Measurements from ENCODE around the gene PTGFRN.
A peak's percentile ranks its signal among the peaks of the same experiment; 100 is the strongest.

PTGFRN gene

GRCh38 chr1:116947092-116947860, 37.6 kb downstream of the PTGFRN start:
- no peak overlapping the region for H2AK5ac ChIP-seq (ENCODE audit: low read depth, low read length)
- no peaks in the 10 kb centered on the region for H3K79me1 ChIP-seq (ENCODE audit: low read depth, low read length)
- no peak overlapping the region for H3K4ac ChIP-seq (ENCODE audit: low read length)
- peaks cover 18% of the 10 kb centered on the region in 2 donors for H3K4me1 ChIP-seq (ENCODE audit: control insufficient read depth in 2 of 2, insufficient read depth in 1 of 2, low read depth in 1 of 2, low read length in 2 of 2)
- peaks cover 8 to 94% of the 10 kb centered on the region in 2 donors for H3K36me3 ChIP-seq (replicated peaks in 1 of 2; ENCODE audit: control insufficient read depth in 2 of 2, insufficient read depth in 2 of 2, low read length in 2 of 2)
- no peak overlapping the region for H3K4me3 ChIP-seq (ENCODE audit: low read length in 2 of 2)
- WGBS, 2 donors (ENCODE audit: extremely low coverage in 2 of 2, insufficient read length in 2 of 2, insufficient replicate concordance in 1 of 2): no CpG with 5 or more reads among the region's 5 CpGs
- H3K27ac ChIP-seq (replicated peaks; ENCODE audit: low read length): no peak overlapping the region
- H2BK5ac ChIP-seq (ENCODE audit: low read length): no peak overlapping the region
- no peak overlapping the region for H2BK120ac ChIP-seq (ENCODE audit: low read depth, low read length)
- no peaks in the 10 kb centered on the region for H3K9me3 ChIP-seq (replicated peaks in 1 of 2; ENCODE audit: control insufficient read depth in 2 of 2, insufficient read depth in 1 of 2, low read depth in 1 of 2, low read length in 2 of 2)
- no peak for DNase-seq (ENCODE audit: low spot score)
- no peak overlapping the region for H2BK12ac ChIP-seq (ENCODE audit: low read length)
- H2AFZ ChIP-seq (ENCODE audit: low read length): no peak overlapping the region
- no peak overlapping the region for H4K91ac ChIP-seq (ENCODE audit: low read depth, low read length, poor library complexity)
- no peak overlapping the region for H3K4me2 ChIP-seq (ENCODE audit: insufficient read depth, low read length, poor library complexity, severe bottlenecking)
- H3K18ac ChIP-seq (ENCODE audit: low read length): no peak overlapping the region
- H2BK15ac ChIP-seq (ENCODE audit: low read length): no peak overlapping the region
- no peaks in the 10 kb centered on the region for H3K27me3 ChIP-seq (ENCODE audit: control insufficient read depth in 3 of 3, insufficient read depth in 3 of 3, low read depth in 1 of 3, low read length in 3 of 3)
- no peak overlapping the region for H3K23ac ChIP-seq (ENCODE audit: low read depth, low read length, poor library complexity)
- no peak overlapping the region for H3K9ac ChIP-seq (ENCODE audit: low read depth, low read length, poor library complexity)
- H3K14ac ChIP-seq (ENCODE audit: low read length): no peak overlapping the region
- H4K8ac ChIP-seq (ENCODE audit: low read depth, low read length): no peak overlapping the region

DNA sequence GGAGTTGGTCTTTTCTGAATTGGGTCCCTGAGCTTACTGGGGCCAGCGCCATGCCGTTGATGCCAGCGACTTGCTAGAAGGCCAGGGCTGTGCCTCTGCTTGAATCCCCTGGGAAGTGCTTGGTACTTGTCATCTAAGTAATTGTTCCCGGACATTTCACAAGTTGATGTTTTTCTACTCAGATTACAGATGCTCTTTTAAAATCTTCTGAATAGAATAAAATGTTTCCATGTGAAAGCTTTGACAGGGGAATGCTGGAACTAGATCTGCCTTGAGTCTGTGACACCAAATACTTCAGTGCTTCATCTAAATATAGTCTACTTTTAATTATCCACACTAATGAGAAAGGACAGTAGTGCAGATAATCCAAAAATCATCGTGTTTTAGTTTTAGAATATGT, 38.3 kb downstream of the PTGFRN start:
- H2BK15ac ChIP-seq (ENCODE audit: low read length): no peak overlapping the region
- no peak for DNase-seq (ENCODE audit: low spot score)
- no peaks in the 10 kb centered on the region for H3K79me1 ChIP-seq (ENCODE audit: low read depth, low read length)
- no peaks in the 10 kb centered on the region for H3K9me3 ChIP-seq (replicated peaks in 1 of 2; ENCODE audit: control insufficient read depth in 2 of 2, insufficient read depth in 1 of 2, low read depth in 1 of 2, low read length in 2 of 2)
- H2AFZ ChIP-seq (ENCODE audit: low read length): no peak overlapping the region
- no peak overlapping the region for H3K14ac ChIP-seq (ENCODE audit: low read length)
- no peak overlapping the region for H4K8ac ChIP-seq (ENCODE audit: low read depth, low read length)
- H3K23ac ChIP-seq (ENCODE audit: low read depth, low read length, poor library complexity): no peak overlapping the region
- no peaks in the 10 kb centered on the region for H3K27me3 ChIP-seq (ENCODE audit: control insufficient read depth in 3 of 3, insufficient read depth in 3 of 3, low read depth in 1 of 3, low read length in 3 of 3)
- H2BK5ac ChIP-seq (ENCODE audit: low read length): no peak overlapping the region
- no peak overlapping the region for H3K4ac ChIP-seq (ENCODE audit: low read length)
- no peak overlapping the region for H3K18ac ChIP-seq (ENCODE audit: low read length)
- H3K4me3 ChIP-seq (ENCODE audit: low read length in 2 of 2): no peak overlapping the region
- whole genome bisulfite sequencing, 2 donors (ENCODE audit: extremely low coverage in 2 of 2, insufficient read length in 2 of 2, insufficient replicate concordance in 1 of 2): no CpG with 5 or more reads among the region's 5 CpGs
- no peak overlapping the region for H2BK12ac ChIP-seq (ENCODE audit: low read length)
- no peak overlapping the region for H3K27ac ChIP-seq (replicated peaks; ENCODE audit: low read length)
- H2AK5ac ChIP-seq (ENCODE audit: low read depth, low read length): no peak overlapping the region
- H3K4me1 ChIP-seq (ENCODE audit: control insufficient read depth in 2 of 2, insufficient read depth in 1 of 2, low read depth in 1 of 2, low read length in 2 of 2): peaks cover 18 to 20% of the 10 kb centered on the region in 2 donors
- no peak overlapping the region for H3K4me2 ChIP-seq (ENCODE audit: insufficient read depth, low read length, poor library complexity, severe bottlenecking)
- no peak overlapping the region for H3K9ac ChIP-seq (ENCODE audit: low read depth, low read length, poor library complexity)
- peaks cover 6 to 94% of the 10 kb centered on the region in 2 donors for H3K36me3 ChIP-seq (replicated peaks in 1 of 2; ENCODE audit: control insufficient read depth in 2 of 2, insufficient read depth in 2 of 2, low read length in 2 of 2)
- no peak overlapping the region for H2BK120ac ChIP-seq (ENCODE audit: low read depth, low read length)
- no peak overlapping the region for H4K91ac ChIP-seq (ENCODE audit: low read depth, low read length, poor library complexity)

GRCh38 chr1:116948642-116949041, 38.9 kb downstream of the PTGFRN start:
- no peak overlapping the region for H2BK5ac ChIP-seq (ENCODE audit: low read length)
- no peak overlapping the region for H3K27ac ChIP-seq (replicated peaks; ENCODE audit: low read length)
- no peaks in the 10 kb centered on the region for H3K9me3 ChIP-seq (replicated peaks in 1 of 2; ENCODE audit: control insufficient read depth in 2 of 2, insufficient read depth in 1 of 2, low read depth in 1 of 2, low read length in 2 of 2)
- H4K8ac ChIP-seq (ENCODE audit: low read depth, low read length): no peak overlapping the region
- no peak overlapping the region for H3K18ac ChIP-seq (ENCODE audit: low read length)
- no peak overlapping the region for H3K4me2 ChIP-seq (ENCODE audit: insufficient read depth, low read length, poor library complexity, severe bottlenecking)
- H3K14ac ChIP-seq (ENCODE audit: low read length): no peak overlapping the region
- no peak overlapping the region for H3K9ac ChIP-seq (ENCODE audit: low read depth, low read length, poor library complexity)
- H3K23ac ChIP-seq (ENCODE audit: low read depth, low read length, poor library complexity): no peak overlapping the region
- H2AK5ac ChIP-seq (ENCODE audit: low read depth, low read length): no peak overlapping the region
- peaks cover 18 to 24% of the 10 kb centered on the region in 2 donors for H3K4me1 ChIP-seq (ENCODE audit: control insufficient read depth in 2 of 2, insufficient read depth in 1 of 2, low read depth in 1 of 2, low read length in 2 of 2)
- no CpG with 5 or more reads among the region's 1 CpG for WGBS, 2 donors (ENCODE audit: extremely low coverage in 2 of 2, insufficient read length in 2 of 2, insufficient replicate concordance in 1 of 2)
- peaks cover 6 to 92% of the 10 kb centered on the region in 2 donors for H3K36me3 ChIP-seq (replicated peaks in 1 of 2; ENCODE audit: control insufficient read depth in 2 of 2, insufficient read depth in 2 of 2, low read length in 2 of 2)
- no peak overlapping the region for H2BK15ac ChIP-seq (ENCODE audit: low read length)
- no peak overlapping the region for H2BK120ac ChIP-seq (ENCODE audit: low read depth, low read length)
- no peak overlapping the region for H2AFZ ChIP-seq (ENCODE audit: low read length)
- H2BK12ac ChIP-seq (ENCODE audit: low read length): no peak overlapping the region
- H3K27me3 ChIP-seq (ENCODE audit: control insufficient read depth in 3 of 3, insufficient read depth in 3 of 3, low read depth in 1 of 3, low read length in 3 of 3): no peaks in the 10 kb centered on the region
- no peaks in the 10 kb centered on the region for H3K79me1 ChIP-seq (ENCODE audit: low read depth, low read length)
- no peak overlapping the region for H3K4ac ChIP-seq (ENCODE audit: low read length)
- no peak overlapping the region for H3K4me3 ChIP-seq (ENCODE audit: low read length in 2 of 2)
- no peak overlapping the region for H4K91ac ChIP-seq (ENCODE audit: low read depth, low read length, poor library complexity)
- DNase-seq (ENCODE audit: low spot score): no peak

DNA sequence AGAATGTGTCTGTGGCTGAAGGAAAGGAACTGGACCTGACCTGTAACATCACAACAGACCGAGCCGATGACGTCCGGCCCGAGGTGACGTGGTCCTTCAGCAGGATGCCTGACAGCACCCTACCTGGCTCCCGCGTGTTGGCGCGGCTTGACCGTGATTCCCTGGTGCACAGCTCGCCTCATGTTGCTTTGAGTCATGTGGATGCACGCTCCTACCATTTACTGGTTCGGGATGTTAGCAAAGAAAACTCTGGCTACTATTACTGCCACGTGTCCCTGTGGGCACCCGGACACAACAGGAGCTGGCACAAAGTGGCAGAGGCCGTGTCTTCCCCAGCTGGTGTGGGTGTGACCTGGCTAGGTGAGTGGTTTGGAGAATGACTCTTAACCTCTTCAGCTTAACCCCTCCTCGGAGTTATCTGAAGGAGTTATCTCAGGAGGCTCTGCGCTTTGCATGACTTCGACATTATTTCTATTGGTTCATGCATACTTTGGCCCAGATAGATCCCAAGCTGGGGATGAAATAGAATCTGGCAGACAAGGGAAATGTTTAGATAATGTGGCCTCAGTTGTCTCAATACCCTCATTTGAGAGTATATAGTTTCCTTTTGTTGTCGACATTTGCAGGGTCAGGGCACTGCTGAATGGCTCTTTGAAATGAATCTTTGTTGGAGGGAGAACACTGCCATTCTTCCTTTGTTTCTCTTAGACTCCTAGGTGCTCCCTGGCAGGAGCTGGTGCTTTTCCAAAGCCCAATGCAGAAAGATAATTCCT, 39.7 kb downstream of the PTGFRN start:
- H2AK5ac ChIP-seq (ENCODE audit: low read depth, low read length): no peak overlapping the region
- H2AFZ ChIP-seq (ENCODE audit: low read length): no peak overlapping the region
- no peak overlapping the region for H4K8ac ChIP-seq (ENCODE audit: low read depth, low read length)
- no peak overlapping the region for H3K4me2 ChIP-seq (ENCODE audit: insufficient read depth, low read length, poor library complexity, severe bottlenecking)
- DNase-seq (ENCODE audit: low spot score): no peak
- peak overlapping the region; percentile 9 for H3K18ac ChIP-seq (ENCODE audit: low read length)
- H3K23ac ChIP-seq (ENCODE audit: low read depth, low read length, poor library complexity): no peak overlapping the region
- no peak overlapping the region for H2BK120ac ChIP-seq (ENCODE audit: low read depth, low read length)
- peak overlapping the region; percentile 98 for H2BK12ac ChIP-seq (ENCODE audit: low read length)
- no peaks in the 10 kb centered on the region for H3K79me1 ChIP-seq (ENCODE audit: low read depth, low read length)
- H3K9me3 ChIP-seq (replicated peaks in 1 of 2; ENCODE audit: control insufficient read depth in 2 of 2, insufficient read depth in 1 of 2, low read depth in 1 of 2, low read length in 2 of 2): no peaks in the 10 kb centered on the region
- no peak overlapping the region for H4K91ac ChIP-seq (ENCODE audit: low read depth, low read length, poor library complexity)
- H3K4me1 ChIP-seq (ENCODE audit: control insufficient read depth in 2 of 2, insufficient read depth in 1 of 2, low read depth in 1 of 2, low read length in 2 of 2): peaks cover 18 to 26% of the 10 kb centered on the region in 2 donors
- peaks cover 6 to 84% of the 10 kb centered on the region in 2 donors for H3K36me3 ChIP-seq (replicated peaks in 1 of 2; ENCODE audit: control insufficient read depth in 2 of 2, insufficient read depth in 2 of 2, low read length in 2 of 2)
- H3K27me3 ChIP-seq (ENCODE audit: control insufficient read depth in 3 of 3, insufficient read depth in 3 of 3, low read depth in 1 of 3, low read length in 3 of 3): no peaks in the 10 kb centered on the region
- no peak overlapping the region for H2BK15ac ChIP-seq (ENCODE audit: low read length)
- no peak overlapping the region for H3K9ac ChIP-seq (ENCODE audit: low read depth, low read length, poor library complexity)
- no CpG with 5 or more reads among the region's 21 CpGs for whole genome bisulfite sequencing, 2 donors (ENCODE audit: extremely low coverage in 2 of 2, insufficient read length in 2 of 2, insufficient replicate concordance in 1 of 2)
- H3K4ac ChIP-seq (ENCODE audit: low read length): no peak overlapping the region
- H3K14ac ChIP-seq (ENCODE audit: low read length): no peak overlapping the region
- H3K27ac ChIP-seq (replicated peaks; ENCODE audit: low read length): no peak overlapping the region
- H2BK5ac ChIP-seq (ENCODE audit: low read length): no peak overlapping the region
- H3K4me3 ChIP-seq (ENCODE audit: low read length in 2 of 2): no peak overlapping the region

Data from neuronal stem cell (in vitro differentiated cells).